ENCODE results near the gene UQCRC1.

UQCRC1 gene

GRCh38 chr3:48598323-48599076 lies 10.9 kb downstream of the UQCRC1 start:
- DNase-seq = no peak

DNA sequence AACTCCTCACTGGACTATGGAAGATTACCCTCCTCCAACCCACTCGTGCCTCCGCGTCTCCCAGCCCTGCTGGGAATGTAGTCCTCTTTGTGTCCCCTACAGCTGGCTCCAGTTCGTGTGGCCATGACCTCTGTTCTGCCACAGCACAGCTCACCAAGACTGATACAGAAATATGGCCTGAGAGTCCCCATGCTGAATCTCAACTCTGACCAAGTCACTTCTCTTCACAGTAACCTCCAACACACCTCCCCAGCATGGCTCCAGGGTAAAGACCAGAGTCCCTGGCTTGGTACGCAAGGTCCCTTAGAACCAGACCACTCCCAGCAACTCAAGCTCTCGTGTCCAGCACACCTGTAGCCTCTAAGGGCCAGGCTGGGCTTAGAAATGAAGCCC lies 12.0 kb downstream of the UQCRC1 start:
- no peak for DNase-seq

GRCh38 chr3:48596676-48597407 lies 12.6 kb downstream of the UQCRC1 start:
- DNase-seq = no peak

GRCh38 chr3:48596157-48596556 lies 13.3 kb downstream of the UQCRC1 start:
- no peak for DNase-seq

- DNase-seq = peak; percentile 37
These were observed 13.8 kb downstream of the UQCRC1 start for GRCh38 chr3:48595526-48596121.

DNA sequence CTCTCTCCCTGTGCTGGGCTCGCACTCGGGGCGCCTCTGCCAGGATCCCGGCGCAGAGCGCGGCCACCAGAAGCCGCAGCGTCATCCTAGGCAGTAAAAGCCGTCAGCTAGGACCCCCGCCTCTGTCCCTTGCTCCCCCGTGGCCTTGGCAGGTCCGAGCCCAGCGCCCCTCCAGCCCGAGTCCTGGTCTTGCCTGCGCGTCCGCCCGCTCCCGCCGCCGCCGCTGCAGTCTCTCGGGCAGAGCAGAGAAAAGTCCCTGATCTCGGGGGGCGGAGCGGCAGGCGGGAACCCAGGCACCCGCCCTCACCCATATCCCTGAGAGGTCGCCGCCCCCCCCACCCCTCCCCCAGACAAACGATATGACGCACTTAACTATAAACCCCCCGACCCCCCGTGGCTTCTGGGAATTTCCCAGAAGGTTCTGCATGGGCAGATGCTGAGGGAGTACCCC lies 14.3 kb downstream of the UQCRC1 start, which contains the start of gene COL7A1:
Gene COL7A1, minus strand, starts transcription at position 255 of the 451 bp plus-strand sequence. Its CDS starts 170 bp downstream, at position 85.
- no peak for DNase-seq

DNA sequence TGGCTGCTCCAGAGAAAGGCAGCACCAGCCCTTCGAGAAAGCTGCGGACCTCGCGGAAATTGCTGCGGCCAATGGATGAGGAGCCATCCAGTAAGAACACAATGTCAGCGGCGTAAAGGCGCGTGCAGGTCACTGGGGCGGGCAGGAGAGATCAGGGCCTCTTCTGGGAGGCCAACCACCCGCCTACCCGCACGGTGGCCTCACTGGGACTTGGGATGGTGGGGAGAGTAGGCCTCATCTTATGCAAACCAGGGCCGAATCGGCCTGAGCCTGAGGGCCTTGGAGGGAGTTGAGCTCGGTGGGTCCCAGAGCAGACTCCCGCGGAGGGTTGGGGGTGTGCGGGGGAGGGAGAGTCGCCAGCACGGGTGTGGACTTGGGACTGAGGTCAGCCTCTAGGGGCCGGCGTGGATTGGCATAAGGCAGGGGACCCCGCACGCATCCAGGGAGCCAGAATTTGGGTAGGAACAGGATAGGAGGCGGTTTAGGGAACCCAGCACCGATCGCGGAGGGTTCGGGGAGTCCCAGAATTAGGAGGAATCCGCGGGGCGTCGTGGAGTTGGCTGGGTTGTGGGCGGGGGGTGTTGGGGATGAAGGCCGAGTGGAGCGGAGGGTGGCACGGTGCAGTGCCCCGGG lies 14.9 kb downstream of the UQCRC1 start:
- no peak for DNase-seq

DNA sequence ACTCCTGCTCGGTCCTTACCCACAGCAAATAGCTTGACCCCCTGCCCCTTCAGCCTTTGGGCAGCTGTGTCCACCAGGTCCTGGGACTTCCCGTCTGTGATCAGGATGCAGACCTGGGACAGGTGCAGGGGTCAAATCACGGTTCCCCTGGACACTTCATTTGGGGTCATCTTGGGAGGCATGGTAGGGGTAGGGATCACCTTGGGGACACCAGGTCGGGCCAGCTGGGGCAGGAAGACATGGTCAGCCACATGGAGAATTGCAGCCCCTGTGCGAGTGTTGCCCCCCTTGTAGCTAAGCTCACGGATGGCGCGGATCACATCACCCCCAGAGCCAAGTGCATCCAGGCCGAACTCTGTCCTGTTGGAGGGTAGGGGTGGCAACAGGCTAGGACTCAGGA lies 16.1 kb downstream of the UQCRC1 start:
- no peak for DNase-seq

GRCh38 chr3:48592519-48593087 lies 16.8 kb downstream of the UQCRC1 start:
- no peak for DNase-seq

- no peak for DNase-seq
These were observed 17.4 kb downstream of the UQCRC1 start for GRCh38 chr3:48591886-48592518.

GRCh38 chr3:48591436-48591835 lies 18.0 kb downstream of the UQCRC1 start:
- DNase-seq = no peak

DNA sequence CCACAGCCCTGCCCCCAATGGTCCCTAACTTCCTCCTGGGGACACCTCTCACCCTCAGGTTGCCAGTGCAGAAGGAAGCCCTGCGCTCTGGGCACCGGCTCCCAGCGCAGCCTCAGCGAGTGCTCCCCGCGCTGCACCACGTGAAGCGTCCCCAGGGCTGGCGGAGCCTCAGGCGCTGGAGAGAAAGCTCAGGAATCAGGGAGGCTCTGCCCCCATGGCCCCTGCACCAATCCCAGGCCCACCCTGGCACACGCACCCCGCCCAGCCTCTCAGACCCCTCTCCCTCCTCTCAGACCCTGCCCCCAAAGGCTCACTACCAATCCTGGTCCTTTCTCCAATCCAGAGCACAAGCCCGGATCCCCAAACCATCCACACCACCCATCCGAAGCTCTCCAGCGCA lies 21.2 kb downstream of the UQCRC1 start:
- DNase-seq = no peak

DNA sequence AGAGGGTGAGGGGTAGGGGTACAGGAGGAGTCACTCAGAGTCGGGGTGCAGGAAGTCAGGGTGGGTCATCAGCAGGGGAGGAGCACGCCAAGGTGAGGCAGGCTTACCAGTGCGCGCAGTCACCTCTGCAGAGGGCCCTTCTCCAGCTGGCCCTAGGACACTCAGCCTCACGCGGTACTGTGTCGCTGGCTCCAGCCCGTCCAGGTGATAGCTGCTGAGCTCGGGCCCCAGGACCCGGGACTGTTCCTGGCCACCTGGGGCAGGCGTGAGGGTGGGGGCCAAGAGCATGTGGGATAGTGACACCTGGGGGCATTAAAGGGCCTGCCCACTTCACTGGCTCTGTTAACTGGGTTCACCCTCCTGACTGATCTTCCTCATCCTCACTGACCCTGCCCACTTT lies 21.8 kb downstream of the UQCRC1 start:
- no peak for DNase-seq

- no peak for DNase-seq
These were observed 24.0 kb downstream of the UQCRC1 start for GRCh38 chr3:48585411-48585810.

- DNase-seq = no peak
These were observed 24.6 kb downstream of the UQCRC1 start for GRCh38 chr3:48584836-48585235.

- DNase-seq = no peak
These were observed 27.6 kb downstream of the UQCRC1 start for GRCh38 chr3:48581621-48582481.

- DNase-seq = no peak
These were observed 32.8 kb downstream of the UQCRC1 start for GRCh38 chr3:48576647-48577046.

GRCh38 chr3:48575366-48575765 lies 34.1 kb downstream of the UQCRC1 start:
- no peak for DNase-seq

DNA sequence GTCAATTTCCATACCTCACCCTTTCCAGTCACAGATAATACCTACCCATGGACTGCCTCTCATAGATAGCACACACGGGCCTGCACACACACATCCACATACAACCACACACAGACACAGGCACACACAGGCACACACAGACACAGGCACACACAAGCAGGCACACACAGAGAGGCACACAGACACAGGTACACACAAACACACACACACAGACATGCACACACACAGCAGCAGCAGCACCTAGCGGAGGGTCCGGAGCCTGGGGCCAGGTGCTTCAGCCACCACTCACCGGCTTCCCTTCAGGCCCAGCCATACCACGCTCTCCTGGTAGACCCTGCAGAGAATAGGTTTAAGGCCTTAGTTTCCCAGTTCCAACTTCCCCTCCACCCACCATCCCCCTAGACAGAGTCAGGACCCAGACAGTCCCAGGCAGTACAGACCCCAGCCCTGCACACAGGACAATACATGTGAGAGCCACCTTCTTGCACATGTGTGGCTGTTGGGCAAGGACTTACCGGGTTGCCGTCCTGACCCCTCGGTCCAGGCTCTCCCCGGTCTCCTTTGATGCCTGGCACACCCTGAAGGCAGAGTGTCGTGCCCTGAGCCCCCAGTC lies 35.4 kb downstream of the UQCRC1 start:
- DNase-seq = no peak

DNA sequence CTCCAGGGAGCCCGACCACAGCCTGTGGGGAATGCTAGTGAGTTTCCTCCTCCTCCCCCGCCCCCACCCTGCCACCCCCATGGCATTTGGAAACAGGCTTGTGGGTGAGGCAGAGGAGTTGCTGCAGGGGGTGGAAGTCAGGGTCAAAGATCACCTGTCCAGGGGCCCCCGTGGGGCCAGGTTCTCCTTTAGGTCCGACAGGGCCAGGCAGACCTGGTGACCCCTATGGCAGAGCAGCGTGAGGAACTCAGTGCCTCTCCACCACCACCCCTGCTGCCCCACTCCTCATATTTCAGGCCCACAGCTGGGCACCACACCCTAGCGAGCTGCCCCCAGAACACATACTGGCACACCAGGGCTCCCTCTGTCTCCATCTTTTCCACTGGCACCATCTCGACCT lies 36.9 kb downstream of the UQCRC1 start:
- no peak for DNase-seq

DNA sequence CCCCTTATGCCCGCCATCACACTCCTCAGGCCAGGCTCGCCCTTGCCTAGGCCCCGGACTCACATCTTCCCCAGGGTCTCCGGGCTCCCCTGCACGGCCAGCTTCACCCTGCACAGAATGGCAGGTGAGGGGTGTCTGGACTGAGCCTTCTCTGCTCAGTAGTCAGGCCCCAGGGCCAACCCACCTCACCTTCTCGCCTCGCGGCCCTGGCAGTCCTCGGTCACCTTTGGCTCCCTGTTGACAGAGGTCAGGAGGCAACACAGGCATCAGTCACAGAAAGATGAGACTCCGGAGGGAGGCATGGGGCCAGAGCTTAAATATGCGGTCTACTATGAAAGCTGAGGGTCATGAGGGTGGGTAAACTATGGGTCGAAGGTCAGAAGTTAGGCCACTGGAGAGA lies 37.5 kb downstream of the UQCRC1 start:
- no peak for DNase-seq

All from hematopoietic multipotent progenitor cell treated with erythropoietin and hydrocortisone succinate and interleukin-3 and kit ligand, for 4 days (in vitro differentiated cells).